ENCODE measurements around the gene HSD3B1.

DNA sequence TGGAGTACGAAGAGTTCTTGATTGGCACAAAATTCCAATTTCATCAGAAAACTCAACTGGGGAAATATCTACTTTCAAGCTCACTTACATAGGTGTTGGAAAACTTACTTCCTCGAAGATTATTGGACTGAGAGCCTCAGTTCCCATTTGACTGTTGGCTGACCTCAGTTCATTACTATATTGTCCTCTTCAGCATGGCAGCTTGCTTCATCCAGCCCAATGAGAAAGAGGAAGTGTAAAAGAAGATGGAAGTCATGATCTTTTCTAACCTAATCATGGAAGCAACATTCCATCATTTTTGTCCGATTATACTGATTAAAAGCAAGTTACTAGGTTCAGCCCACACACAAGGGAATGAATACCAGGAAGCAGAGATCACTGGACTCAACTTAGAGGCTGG lies 49.4 kb downstream of the HSD3B1 start:
- no peak for TF ChIP-seq POLR2A (IDR thresholded peaks at IDR 0.05)
- TF ChIP-seq, protein P1, sequence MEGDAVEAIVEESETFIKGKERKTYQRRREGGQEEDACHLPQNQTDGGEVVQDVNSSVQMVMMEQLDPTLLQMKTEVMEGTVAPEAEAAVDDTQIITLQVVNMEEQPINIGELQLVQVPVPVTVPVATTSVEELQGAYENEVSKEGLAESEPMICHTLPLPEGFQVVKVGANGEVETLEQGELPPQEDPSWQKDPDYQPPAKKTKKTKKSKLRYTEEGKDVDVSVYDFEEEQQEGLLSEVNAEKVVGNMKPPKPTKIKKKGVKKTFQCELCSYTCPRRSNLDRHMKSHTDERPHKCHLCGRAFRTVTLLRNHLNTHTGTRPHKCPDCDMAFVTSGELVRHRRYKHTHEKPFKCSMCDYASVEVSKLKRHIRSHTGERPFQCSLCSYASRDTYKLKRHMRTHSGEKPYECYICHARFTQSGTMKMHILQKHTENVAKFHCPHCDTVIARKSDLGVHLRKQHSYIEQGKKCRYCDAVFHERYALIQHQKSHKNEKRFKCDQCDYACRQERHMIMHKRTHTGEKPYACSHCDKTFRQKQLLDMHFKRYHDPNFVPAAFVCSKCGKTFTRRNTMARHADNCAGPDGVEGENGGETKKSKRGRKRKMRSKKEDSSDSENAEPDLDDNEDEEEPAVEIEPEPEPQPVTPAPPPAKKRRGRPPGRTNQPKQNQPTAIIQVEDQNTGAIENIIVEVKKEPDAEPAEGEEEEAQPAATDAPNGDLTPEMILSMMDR (IDR thresholded peaks at IDR 0.05), result no peak

Measured in body of pancreas (tissue), 4 donors.